Hair follicular keratinocyte (primary cell): ENCODE results near the gene DLK1. TPM values are rescaled to one million over a fixed set of nuclear protein-coding genes. Genes with fewer than 3 reads are reported as not detected.

Experiments
- total RNA-seq: library from RNA; depleted of rRNA; stranded (reverse); fragments of >200 nt; gene quantifications from 2 replicates; pipeline ENCODE4 v1.2.3, GENCODE V29; 2015

The DLK1 gene
- total RNA-seq = not detected in 2 replicates

DNA sequence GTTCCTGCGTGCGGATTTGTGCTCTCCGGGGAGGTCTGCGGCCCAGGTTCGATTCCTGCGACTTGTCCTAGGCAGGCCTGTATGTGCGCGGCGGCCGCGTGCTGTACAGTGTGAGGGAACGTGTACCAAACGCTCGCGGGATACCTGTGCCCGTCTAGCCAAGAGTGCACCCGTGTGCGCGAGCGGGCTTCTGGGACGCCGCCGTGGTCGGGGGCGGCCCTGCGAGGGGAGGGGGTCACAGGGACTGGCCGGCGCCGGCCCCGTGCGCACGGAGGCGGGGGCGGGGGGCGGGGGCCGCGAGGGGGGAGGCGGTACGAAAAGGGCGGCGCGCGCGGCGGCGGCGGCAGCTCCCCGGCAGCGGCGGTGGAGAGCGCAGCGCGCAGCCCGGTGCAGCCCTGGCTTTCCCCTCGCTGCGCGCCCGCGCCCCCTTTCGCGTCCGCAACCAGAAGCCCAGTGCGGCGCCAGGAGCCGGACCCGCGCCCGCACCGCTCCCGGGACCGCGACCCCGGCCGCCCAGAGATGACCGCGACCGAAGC, at the start of gene DLK1:
TSS of gene DLK1 (plus strand) at position 343 of the 536 bp plus-strand sequence. CDS start at position 520, 177 bp downstream.

Other genes with a start within 250 kb of the DLK1 start
- gene BEGAIN, start 139.5 kb upstream of the DLK1 start, total RNA-seq = 1.1 and 3.0 TPM in 2 replicates
- 3.8 and 5.6 TPM in 2 replicates for gene MEG3, start 99.2 kb downstream of the DLK1 start, total RNA-seq
- gene RTL1, start 176.8 kb downstream of the DLK1 start, total RNA-seq = not detected in 2 replicates